HG03342 (cell line): ENCODE measurements around the gene MCCD1.
"Not testable (repeated sequence)": the region's sequence is repeated elsewhere in the genome, so short reads cannot be mapped to it uniquely, and the experiment has no call there.

ENCODE experiments used
- ATAC-seq: cut with Tn5 transposase; IDR thresholded peaks from one replicate; pipeline ENCODE4 v1.9.1; 2021; ENCODE audit warnings: mild to moderate bottlenecking, moderate library complexity; ENCODE audit not compliant: unreplicated experiment

MCCD1 gene

DNA sequence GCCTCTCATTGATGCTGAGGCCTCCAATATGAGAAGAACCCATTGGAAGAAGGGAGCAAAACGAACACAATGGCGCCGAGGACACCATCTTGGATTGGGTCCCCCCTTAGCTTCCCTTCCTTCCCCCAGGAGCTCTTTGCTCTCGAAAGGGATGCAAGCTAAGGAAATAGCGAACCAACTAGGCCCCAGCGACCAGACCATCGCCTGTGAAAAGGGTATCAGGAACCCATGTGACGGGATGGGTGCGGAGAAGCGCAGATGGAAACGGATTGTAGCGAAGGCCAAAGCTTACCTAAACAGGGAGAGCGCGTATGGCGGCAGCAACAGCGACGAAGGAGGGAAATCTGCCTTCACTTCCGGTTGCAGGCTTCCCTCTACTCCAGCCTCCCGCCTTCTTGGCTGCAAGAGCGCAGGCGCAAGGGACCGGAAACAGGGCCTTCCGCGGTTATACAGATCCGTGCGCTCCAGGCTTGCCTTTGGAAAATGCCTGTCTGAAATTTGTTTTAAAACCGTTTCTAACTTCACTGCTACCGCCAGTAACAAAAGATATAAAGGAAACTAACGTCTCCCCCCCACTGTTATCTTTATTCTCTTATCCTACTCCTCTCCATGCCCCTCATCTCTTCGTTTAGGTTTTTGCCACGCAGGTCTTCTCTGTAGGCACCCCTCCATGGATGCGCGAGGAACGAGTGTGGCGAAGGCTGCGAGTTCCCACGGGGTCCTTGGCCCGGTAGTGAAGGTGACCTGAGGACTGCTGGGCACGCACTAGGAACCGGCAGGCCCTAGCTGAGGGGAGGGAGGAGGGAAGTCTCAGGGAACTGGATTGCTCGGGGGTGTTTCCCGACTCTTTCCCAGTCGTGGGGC lies 13.1 kb downstream of the MCCD1 start, which contains the start of gene DDX39B:
TSS of gene DDX39B (minus strand) at position 346 of the 864 bp plus-strand sequence. CDS start 1,471 bp downstream, outside the sequence.
- ATAC-seq, result peak; percentile 67

DNA sequence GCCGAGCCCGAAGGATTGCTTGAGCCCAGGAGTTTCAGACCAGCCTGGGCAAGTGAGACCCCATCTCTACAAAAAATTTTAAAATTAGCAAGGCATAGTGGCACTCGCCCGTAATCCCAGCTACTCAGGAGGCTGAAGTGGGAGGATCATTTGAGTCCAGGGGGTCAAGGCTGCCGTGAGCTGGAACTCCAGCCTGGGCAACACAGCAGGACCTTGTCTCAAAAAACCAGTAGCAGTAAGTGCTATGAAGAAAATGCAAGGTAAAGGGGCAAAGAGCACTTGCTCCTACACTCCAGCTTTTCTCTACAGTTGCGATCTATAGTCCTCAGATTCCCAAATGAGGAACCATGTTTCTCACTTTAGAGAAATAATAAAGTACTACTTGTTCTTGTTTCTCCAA lies 14.9 kb downstream of the MCCD1 start:
- no peak for ATAC-seq

DNA sequence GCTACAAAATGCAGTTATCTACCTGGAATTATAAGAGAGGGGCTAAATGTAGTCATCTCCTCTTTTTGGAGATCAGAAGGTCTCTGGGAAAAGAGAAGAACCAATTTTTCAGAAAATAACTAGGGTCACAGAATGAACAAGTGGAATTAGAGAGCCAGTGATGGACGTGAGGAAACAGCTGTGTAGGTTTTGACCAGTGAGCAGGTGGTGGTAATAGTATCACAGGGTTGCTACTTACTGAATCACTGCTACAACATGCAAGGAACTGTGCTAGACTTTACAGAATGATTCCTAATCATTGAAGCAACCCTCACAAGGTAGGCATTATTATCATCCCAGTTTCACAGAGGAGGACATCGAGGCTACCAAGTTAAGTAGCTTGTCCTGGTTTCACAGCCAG lies 15.9 kb downstream of the MCCD1 start:
- ATAC-seq, result no peak

DNA sequence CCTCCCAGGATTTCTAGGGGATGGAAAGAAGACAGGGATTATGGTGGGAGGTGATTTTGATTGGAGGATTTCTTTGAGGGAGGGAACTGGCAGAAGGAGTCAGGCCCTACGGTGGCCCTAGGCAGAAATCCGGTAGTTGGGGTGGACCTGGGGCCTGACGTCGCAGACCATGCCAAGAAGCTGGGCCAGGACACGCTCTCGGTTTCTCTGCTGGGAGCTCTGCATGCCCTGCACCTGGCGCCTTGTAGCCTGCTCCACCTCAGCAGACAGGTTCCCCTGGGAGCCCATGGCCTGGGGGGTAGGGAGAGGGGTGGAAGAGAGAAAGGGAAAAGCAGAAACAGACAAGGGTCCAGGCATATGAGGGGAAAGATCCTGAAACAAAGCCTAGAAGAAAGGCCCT lies 16.5 kb downstream of the MCCD1 start:
- no peak for ATAC-seq

DNA sequence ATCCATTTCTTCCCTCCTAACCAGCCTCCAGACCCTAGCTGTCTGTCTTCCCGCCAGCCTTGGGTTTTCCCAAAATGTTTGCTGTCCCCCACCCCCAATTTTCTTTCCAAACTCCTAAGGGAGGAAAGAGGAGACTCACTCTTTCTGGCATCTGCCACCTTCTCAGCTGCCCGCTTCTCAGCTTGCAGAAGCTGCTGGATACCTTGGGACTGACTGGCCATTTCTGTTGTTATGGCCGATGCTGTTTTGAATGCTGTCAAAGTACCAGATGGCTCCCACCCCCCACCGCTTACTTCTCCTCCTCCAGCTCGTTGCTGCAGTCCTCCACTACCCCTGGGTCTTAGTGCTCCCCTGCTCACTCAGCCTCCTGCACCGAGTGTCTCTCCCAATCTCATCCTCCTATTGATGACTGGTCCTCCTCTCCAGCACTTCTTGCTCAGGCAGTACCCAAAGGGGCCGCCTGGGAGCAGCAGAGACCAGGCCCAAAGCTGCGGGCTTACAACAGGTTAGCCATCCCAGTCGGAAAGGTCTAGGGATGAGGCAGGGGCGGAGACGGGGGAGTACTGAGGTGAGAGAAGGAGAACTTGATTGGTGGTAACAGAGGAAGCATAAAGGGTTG lies 17.7 kb downstream of the MCCD1 start, which contains the start of gene ATP6V1G2:
TSS of gene ATP6V1G2 (minus strand) at position 270 of the 619 bp plus-strand sequence. CDS start at position 221, 49 bp downstream.
- ATAC-seq, result peak; percentile 47

DNA sequence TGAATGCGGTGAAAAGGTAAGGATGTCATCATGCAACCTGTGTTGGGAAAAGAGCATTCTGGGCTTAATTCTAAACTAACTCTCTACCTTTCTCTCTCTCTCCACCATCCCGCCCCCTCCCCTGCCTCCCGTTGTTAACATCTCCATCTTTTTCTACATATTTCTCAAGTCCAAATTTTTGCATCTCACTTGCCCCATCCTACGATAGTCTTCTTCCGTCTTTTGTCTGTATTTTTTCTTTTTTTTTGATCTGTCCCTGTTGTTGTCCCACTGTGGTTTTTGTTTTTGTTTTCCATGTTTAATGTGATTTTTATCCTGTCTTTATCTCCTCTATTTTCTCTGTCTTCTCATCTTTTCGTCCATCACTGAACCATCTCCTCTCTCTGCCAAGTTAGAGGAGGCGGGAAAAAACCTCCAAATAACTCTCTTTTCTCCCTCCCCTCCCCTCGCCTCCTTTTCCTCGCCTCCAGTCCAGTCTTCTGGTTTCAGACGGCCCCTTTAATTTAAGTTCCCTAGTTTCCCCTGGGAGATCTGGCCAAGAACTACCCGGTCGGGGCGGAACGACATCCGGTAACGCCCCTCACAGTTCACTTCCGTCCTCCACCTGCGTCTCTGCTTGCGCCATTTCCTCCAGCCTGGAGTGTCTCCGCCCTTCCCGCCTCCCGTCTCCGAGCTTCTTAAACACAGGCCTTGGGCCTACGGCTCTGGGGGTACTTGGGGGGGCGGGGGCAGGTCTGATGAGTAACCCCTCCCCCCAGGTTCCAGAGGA lies 18.4 kb downstream of the MCCD1 start, which contains the start of gene NFKBIL1:
TSS of gene NFKBIL1 (plus strand) at position 651 of the 769 bp plus-strand sequence. CDS start at position 738, 87 bp downstream.
- peak; percentile 55 for ATAC-seq

DNA sequence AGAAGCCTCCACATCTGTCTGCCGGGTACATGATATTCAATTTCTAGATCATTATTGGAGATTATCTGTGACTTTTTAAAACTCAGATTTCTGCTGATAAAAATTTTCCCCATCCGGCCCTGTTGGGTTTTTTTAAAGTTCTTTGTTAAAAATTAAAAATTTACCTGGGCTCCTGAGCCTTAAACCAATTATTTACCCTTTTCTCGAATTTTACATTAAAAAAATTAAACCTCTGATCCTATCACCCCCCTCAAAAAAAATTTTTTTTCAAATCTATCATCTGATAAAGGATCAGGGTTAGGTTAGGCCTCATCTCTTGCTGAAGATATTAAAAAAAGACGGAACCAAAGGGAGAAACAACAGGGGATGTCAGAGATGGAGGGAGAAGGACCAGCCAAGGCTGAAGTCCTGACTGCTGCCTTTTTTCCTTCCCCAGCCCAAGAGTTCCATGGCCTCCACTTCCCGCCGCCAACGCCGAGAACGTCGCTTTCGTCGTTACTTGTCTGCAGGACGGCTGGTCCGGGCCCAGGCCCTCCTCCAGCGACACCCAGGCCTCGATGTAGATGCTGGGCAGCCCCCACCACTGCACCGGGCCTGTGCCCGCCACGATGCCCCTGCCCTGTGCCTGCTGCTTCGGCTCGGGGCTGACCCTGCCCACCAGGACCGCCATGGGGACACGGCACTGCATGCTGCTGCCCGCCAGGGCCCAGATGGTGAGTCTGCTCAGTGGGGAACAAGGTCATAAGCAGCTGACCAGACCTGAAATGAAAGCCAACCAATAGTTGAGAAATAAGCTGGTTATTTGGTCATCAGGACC lies 19.2 kb downstream of the MCCD1 start:
- ATAC-seq, result no peak

DNA sequence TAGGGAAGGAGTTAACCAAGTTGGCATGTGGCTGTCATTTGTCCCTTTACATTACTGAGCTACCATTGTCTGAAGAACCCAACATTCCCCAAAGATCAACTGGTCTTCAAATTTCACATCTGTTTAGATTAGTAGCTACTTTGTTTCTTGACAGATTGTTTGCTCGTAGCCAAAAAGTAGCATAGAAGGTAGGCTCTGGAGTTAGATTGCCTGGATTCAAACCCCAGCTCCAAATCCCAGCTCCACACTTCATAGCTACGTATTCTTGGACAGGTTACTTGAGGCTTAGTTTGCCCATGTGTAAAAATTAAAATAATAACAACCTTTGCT lies 19.7 kb downstream of the MCCD1 start:
- ATAC-seq, result no peak

DNA sequence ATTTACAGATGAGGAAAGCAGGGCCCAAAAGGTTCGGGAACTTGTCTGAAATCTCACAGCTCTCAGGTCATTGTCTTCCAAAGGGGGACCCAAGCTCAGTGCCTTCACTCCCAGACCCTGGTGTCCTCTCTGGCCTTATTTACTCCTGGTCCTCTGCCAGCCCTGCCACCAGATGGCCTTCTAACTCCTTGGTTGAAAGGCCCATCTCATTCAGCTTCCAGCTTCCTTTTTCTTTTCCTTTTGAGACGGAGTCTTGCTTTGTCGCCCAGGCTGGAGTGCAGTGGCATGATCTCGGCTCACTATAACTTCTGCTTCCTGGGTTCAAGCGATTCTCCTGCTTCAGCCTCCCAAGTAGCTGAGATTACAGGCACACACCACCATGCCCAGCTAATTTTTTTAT lies 22.6 kb downstream of the MCCD1 start:
- not testable (repeated sequence) for ATAC-seq

DNA sequence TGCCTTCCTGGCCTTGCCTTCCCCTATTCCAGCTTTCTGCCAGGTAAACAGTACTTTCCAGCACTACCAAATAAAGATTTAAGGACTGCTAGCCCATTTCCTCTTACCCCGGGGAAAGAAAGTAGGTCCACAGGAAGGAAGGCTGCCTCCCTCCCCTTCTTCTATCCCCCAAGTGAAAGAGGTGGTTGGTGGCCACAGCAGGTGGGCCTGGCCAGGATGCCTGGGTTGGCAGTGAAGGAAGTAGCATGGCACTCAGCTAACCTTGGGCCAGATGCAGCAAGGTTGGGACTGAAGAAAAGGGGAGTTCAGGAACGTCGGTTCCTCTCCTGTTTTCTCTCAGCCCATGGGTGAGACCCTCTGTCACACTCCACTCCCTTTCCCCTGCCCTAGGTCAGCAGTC lies 27.5 kb downstream of the MCCD1 start:
- no peak for ATAC-seq

DNA sequence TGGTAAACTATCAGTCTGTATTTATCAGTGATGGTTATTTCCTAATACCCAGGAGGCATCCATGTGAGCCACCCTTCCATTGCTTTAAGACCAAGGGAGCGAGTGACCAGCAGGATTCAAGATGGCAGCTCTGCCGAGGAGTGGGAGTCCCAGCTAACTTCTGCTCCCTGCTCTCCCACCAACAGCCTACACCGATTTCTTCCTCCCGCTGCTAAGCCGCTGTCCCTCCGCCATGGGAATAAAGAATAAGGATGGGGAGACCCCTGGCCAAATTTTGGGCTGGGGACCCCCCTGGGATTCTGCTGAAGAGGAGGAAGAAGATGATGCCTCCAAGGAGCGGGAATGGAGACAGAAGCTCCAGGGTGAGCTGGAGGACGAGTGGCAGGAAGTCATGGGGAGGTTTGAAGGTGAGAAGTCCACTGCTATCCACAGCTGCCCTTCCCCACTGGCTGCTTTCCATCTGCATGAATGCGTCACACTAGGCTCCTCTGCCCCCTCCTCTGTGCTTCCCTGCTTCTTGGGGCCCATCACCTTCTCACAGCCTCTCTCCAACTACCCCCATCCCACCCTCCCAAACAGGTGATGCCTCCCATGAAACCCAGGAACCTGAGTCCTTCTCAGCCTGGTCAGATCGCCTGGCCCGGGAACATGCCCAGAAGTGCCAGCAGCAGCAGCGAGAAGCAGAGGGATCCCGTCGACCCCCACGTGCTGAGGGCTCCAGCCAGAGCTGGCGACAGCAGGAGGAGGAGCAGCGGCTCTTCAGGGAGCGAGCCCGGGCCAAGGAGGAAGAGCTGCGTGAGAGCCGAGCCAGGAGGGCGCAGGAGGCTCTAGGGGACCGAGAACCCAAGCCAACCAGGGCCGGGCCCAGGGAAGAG lies 28.9 kb downstream of the MCCD1 start:
- ATAC-seq, result no peak

DNA sequence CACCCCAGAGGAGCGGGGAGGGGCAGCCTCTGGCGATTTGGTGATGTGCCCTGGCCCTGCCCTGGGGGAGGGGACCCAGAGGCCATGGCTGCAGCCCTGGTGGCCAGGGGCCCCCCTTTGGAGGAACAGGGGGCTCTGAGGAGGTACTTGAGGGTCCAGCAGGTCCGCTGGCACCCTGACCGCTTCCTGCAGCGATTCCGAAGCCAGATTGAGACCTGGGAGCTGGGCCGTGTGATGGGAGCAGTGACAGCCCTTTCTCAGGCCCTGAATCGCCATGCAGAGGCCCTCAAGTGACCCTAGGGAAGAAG lies 29.5 kb downstream of the MCCD1 start:
- no peak for ATAC-seq

DNA sequence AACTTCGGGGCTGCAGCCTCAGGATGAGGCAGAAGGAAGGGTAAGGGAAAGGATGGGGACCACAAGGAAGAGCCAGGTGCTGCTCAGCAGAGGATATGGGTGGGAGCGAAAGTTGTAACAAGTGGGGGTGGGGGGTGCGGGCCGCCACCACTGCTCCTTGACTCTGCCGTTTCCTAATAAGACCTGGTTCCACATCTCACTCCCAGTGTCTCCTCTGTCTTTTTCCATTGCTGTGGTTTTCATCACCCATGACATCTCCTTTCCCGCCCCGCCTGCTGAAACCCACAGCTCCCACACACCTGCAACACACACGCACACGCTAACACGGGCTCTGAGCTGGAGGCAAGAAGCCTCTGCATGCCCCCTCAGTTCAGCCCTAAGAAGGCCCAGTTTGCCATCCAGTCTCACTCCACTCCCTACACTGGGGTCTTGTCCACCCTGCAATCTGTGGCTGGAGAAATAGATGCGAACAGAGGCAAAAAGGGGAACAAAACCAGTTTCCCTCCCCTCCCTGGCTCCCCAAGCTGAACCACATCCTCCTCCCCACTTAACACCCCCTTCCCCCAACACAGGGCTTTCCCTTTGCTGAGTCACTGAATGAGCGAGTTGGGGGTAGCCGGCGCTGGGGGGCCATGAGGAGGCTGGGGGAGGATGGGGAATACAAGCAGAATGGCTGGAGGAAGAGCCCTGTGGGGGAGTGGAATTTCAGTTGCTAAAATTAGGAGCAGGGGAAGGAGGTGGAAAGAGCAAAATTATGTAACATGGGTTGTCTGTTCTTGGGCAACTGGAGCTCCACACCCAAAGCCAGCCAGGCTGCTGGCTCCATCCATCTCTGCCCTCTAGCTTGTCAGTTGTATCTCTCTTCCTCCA lies 30.1 kb downstream of the MCCD1 start:
- ATAC-seq, result peak; percentile 27

DNA sequence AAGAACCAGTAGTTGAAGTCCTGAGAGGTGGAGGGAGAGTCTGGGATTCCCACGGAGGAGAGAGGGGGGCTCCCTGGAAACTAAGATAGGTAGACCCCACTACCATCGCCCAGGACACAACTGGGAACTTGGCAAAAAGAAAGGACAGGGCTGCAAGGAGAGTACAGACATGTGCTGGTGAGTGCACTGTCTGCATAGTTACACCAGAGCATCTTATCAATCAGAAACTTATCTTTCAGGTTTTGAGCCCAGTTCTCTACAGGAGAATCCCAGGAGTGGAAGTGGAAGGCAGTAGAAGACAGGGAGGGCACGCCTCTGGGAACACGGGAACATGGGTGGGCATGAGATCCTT lies 30.8 kb downstream of the MCCD1 start:
- no peak for ATAC-seq

DNA sequence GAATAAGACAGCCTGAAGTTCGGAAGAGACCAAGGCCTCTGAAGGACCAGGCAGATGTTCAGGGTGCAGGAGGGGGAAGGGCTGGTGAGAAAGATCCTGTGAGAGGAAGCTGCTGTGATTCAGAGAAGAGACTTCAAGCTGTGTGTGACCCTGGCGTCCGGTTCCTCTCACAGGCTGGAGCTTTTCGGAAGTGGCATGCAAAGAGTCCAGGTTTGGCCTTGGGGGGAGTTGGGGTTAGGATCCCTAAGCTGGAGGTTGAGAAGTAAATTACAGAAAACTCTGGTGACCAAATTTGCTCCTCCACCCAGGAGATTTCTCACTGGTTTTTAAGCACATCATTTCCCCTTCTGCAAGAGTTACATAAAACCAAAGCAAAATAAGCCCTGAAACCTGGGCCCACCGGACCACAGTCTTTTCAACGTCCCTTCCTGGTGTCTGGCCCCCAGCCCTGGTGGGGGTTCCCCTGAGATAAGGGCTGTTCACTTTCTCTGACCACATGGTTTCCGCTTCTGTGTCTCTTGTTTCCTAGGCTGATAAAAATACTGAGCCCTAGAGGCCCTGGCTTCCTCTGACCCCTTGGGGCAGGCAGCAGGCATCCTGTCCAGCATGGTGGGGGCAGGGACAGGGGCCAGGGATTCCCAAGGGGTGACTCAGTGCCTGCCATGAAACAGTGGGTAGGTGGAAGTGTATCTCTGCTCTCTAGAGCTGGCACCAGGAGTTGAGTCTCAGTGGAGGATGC lies 31.4 kb downstream of the MCCD1 start:
- ATAC-seq, result peak; percentile 48

DNA sequence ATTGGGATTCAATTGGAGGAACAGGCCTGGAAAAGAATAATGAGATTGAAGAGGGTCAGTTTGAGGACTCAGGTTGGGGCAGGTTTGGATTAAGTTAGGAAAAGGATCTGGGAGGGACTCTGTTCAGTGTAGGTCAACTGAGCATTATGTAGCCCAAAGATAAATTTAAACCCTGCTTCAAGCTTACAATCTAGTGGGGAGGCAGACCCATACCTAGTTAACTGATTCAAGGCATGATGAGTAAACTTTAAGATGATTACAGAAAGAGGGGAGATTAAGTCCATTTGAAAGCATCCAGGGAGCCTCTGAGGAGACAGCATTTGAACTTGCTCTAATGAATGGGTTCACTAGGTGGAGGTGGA lies 31.9 kb downstream of the MCCD1 start:
- ATAC-seq, result no peak

DNA sequence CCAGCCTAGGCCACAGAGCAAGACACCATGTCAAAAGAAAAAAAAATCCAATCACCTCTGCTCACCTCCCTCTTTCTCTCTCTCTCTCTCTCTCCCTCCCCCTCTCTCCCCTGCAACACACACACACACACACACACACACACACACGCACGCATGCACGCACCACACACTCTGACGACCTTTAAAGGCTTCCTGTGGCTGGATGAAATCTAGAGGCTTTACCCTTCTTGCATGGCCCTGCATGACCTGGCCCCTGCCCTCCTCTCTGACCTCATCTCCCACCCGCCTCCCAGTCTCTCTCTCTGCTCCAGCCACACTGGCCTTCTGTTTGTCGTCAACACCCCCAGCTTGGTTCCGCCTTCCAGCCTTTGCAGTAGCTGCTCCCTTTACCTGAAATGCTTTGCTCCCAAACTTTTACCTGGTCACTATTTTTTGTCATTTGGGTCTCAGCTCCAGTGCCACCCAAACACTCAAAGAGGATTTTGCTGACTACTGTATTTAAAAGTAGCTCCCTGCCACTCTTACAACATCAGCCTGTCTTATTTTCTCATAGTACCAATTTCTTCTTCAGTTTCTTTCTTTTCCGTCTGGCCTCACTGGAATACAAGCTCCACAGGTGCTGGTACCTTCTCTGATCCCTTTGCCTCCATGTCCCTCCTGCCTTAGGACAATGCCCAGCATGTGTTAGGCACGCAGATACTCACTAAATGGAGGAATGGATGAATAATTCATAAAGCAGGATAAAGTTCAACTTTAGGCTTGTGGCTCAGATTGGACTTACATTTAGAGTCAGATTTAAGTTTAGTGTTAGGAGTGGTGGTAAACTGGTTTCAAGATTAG lies 39.0 kb downstream of the MCCD1 start:
- no peak for ATAC-seq
